HepG2 (cell line): ENCODE data around the gene TST. TPM values are rescaled to one million over a fixed set of nuclear protein-coding genes. Genes with fewer than 3 reads are reported as not detected.

Experiments used
- BRD4 ChIP-seq: sonication (generic); formaldehyde crosslinking; IDR thresholded peaks from 2 replicates; pipeline ENCODE4 v1.4.0; 2020; ENCODE audit warnings: missing genetic modification reagents
- CEBPB ChIP-seq: IDR thresholded peaks from 2 replicates; pipeline ENCODE4 v1.6.1; 2011; ENCODE audit warnings: low read depth, low read length, improper control_type of control experiment, borderline replicate concordance
- FOXJ3 ChIP-seq: sonication (generic); formaldehyde crosslinking; IDR thresholded peaks from 2 replicates; pipeline ENCODE4 v1.4.0; 2020; ENCODE audit warnings: missing genetic modification reagents, mild to moderate bottlenecking, borderline replicate concordance
- IKZF5 ChIP-seq: IDR thresholded peaks from 2 replicates; pipeline ENCODE4 v1.6.1; 2018; ENCODE audit warnings: missing genetic modification reagents, mild to moderate bottlenecking, missing compliant biosample characterization
- KDM1A ChIP-seq: IDR thresholded peaks from 2 replicates; pipeline ENCODE4 v1.6.1; 2016; ENCODE audit warnings: missing compliant biosample characterization
- MED8 ChIP-seq: sonication (generic); formaldehyde crosslinking; IDR thresholded peaks from 2 replicates; pipeline ENCODE4 v1.8.1; 2023; ENCODE audit warnings: mild to moderate bottlenecking, missing genetic modification reagents; ENCODE audit not compliant: insufficient replicate concordance
- MLX ChIP-seq: IDR thresholded peaks from 2 replicates; pipeline ENCODE4 v1.6.1; 2016
- NPAS2 ChIP-seq: sonication (generic); formaldehyde crosslinking; IDR thresholded peaks from 2 replicates; pipeline ENCODE4 v1.8.0; 2022; ENCODE audit warnings: mild to moderate bottlenecking, missing genetic modification reagents, borderline replicate concordance
- SOX6 ChIP-seq, 2 experiments: fragments of 450-650 bp in 1 of 2; sonication (generic) in 1 of 2; formaldehyde crosslinking in 1 of 2; IDR thresholded peaks; 2 replicates each; pipeline versions ENCODE4 v1.4.0 to v1.6.1; 2017 to 2020; ENCODE audit warnings: antibody characterized with exemption in 1 of 2, mild to moderate bottlenecking in 1 of 2, missing genetic modification reagents in 1 of 2
- STAG1 ChIP-seq: sonication (generic); formaldehyde crosslinking; IDR thresholded peaks from 2 replicates; pipeline ENCODE4 v1.4.0; 2020; ENCODE audit warnings: missing genetic modification reagents
- TBP ChIP-seq: sonication (generic); formaldehyde crosslinking; IDR thresholded peaks from 2 replicates; pipeline ENCODE4 v1.5.0; 2020; ENCODE audit warnings: missing genetic modification reagents
- TFDP2 ChIP-seq: sonication (generic); formaldehyde crosslinking; IDR thresholded peaks from 2 replicates; pipeline ENCODE4 v1.4.0; 2020; ENCODE audit warnings: missing genetic modification reagents
- XBP1 ChIP-seq: sonication (generic); formaldehyde crosslinking; IDR thresholded peaks from 2 replicates; pipeline ENCODE4 v1.5.0; 2020; ENCODE audit warnings: missing genetic modification reagents
- ZBTB25 ChIP-seq: IDR thresholded peaks from 2 replicates; pipeline ENCODE4 v1.6.1; 2018; ENCODE audit warnings: missing genetic modification reagents
- ZBTB33 ChIP-seq: sonication (generic); formaldehyde crosslinking; IDR thresholded peaks from 2 replicates; pipeline ENCODE4 v1.4.0; 2020; ENCODE audit warnings: missing genetic modification reagents
- ZGPAT ChIP-seq: IDR thresholded peaks from 2 replicates; pipeline ENCODE4 v1.6.1; 2016; ENCODE audit warnings: mild to moderate bottlenecking
- ZNF382 ChIP-seq: sonication (generic); formaldehyde crosslinking; IDR thresholded peaks from 2 replicates; pipeline ENCODE4 v1.5.0; 2020; ENCODE audit warnings: missing genetic modification reagents, mild to moderate bottlenecking, borderline replicate concordance
- ZNF510 ChIP-seq: sonication (generic); formaldehyde crosslinking; IDR thresholded peaks from 2 replicates; pipeline ENCODE4 v1.4.0; 2020; ENCODE audit warnings: low read depth, mild to moderate bottlenecking, missing genetic modification reagents
- ZNF576 ChIP-seq: sonication (generic); formaldehyde crosslinking; IDR thresholded peaks from 2 replicates; pipeline ENCODE4 v1.4.0; 2020; ENCODE audit warnings: mild to moderate bottlenecking, missing genetic modification reagents
- ZNF703 ChIP-seq: sonication (generic); formaldehyde crosslinking; IDR thresholded peaks from 2 replicates; pipeline ENCODE4 v1.5.1; 2020; ENCODE audit warnings: missing genetic modification reagents, mild to moderate bottlenecking, moderate library complexity, borderline replicate concordance
- ZSCAN25 ChIP-seq: sonication (generic); formaldehyde crosslinking; IDR thresholded peaks from 2 replicates; pipeline ENCODE4 v1.8.0; 2022; ENCODE audit warnings: mild to moderate bottlenecking, missing genetic modification reagents
- polyA plus RNA-seq, 8 experiments: library from polyadenylated mRNA; depleted of rRNA in 3 of 8; stranded (reverse) in 7 of 8; unstranded in 1 of 8; fragments of >200 nt; fragmentation: Illumina TruSeq in 4 of 8; extraction: Trizol in 4 of 8; gene quantifications; 2 replicates each; pipeline versions ENCODE4 v1.2.1 to v1.2.3, GENCODE V29; 2011 to 2016; ENCODE audit warnings: low read depth in 4 of 8, missing spikeins in 1 of 8, mixed read lengths in 1 of 8; ENCODE audit not compliant: insufficient read depth in 1 of 8
- total RNA-seq, 5 experiments: library from RNA; depleted of rRNA; stranded (reverse); fragments of >200 nt; fragmentation: Illumina TruSeq; extraction: Trizol; gene quantifications; 2 replicates each; pipeline ENCODE4 v1.2.3, GENCODE V29; 2016; ENCODE audit warnings: low read depth in 1 of 5

Gene TST
- total and polyA plus RNA-seq, 2 of the 13 experiments (the other 11 are each of a cell fraction or from before 2014, with no cell fraction given): 44.6 to 63.6 TPM

GRCh38 chr22:37033605-37034430, 14.6 kb upstream of the TST start (continued):
- TF ChIP-seq SOX6 (IDR thresholded peaks at IDR 0.05) (no peak), SOX6 (CRISPR knock-in tag; IDR thresholded peaks at IDR 0.05) (0 out of 2 replicates have a peak, but pooled peaks have one; percentile 59), ZNF703 (CRISPR knock-in tag) (no peak; the same call in 1 of the 2 replicates), FOXJ3 (CRISPR knock-in tag) (peak; percentile 33; the same call in 1 of the 2 replicates), ZSCAN25 (CRISPR knock-in tag) (peak; percentile 58; the same call in 1 of the 2 replicates), TBP (CRISPR knock-in tag) (no peak), ZGPAT (CRISPR knock-in tag) (peak; percentile 52; the same call in 1 of the 2 replicates), ZNF510 (no peak), BRD4 (CRISPR knock-in tag) (peak; percentile 95), STAG1 (CRISPR knock-in tag) (no peak), ZBTB25 (CRISPR knock-in tag) (no peak), CEBPB (peak; percentile 7; the same call in 1 of the 2 replicates), XBP1 (0 out of 2 replicates have a peak, but pooled peaks have one; percentile 42), ZNF382 (CRISPR knock-in tag) (no peak), NPAS2 (CRISPR knock-in tag) (no peak), ZNF576 (no peak), KDM1A (CRISPR knock-in tag) (0 out of 2 replicates have a peak, but pooled peaks have one; percentile 11), ZBTB33 (no peak; the same call in 1 of the 2 replicates), MED8 (no peak), TFDP2 (CRISPR knock-in tag) (peak; percentile 25; the same call in 1 of the 2 replicates), IKZF5 (CRISPR knock-in tag) (no peak), MLX (no peak)
